DLD1 (cell line): ENCODE measurements around the gene CDK7.
"Not testable (repeated sequence)": the region's sequence is repeated elsewhere in the genome, so short reads cannot be mapped to it uniquely, and the experiment has no call there.

Source experiments
- in situ Hi-C: cut with HindIII; loops from 2 replicates; pipeline ENCODE4 v1.10.0; 2017; ENCODE audit warnings: low sequenced_read_pairs

The CDK7 gene

GRCh38 chr5:69236733-69237132 lies 2.0 kb downstream of the CDK7 start:
- in situ Hi-C loops: not testable (repeated sequence)

- in situ Hi-C loops: no loop called here
Observed at GRCh38 chr5:69237877-69238276, 3.2 kb downstream of the CDK7 start.

GRCh38 chr5:69238760-69239251 lies 4.1 kb downstream of the CDK7 start:
- in situ Hi-C loops: no loop called here

GRCh38 chr5:69242215-69242927 lies 7.7 kb downstream of the CDK7 start:
- in situ Hi-C loops: no loop called here

GRCh38 chr5:69245031-69245430 lies 10.3 kb downstream of the CDK7 start:
- in situ Hi-C loops: no loop called here

- in situ Hi-C loops: no loop called here
Observed at GRCh38 chr5:69248019-69248418, 13.3 kb downstream of the CDK7 start.

- in situ Hi-C loops: loop anchor here (10.0 to 25.0 kb wide), 2 partner anchors 104 to 138 kb away; no protein-coding TSS in a partner anchor
Observed at GRCh38 chr5:69250593-69250992, 15.9 kb downstream of the CDK7 start.

- in situ Hi-C loops: loop anchor here (10.0 to 25.0 kb wide), 2 partner anchors 102 to 140 kb away; no protein-coding TSS in a partner anchor
Observed at GRCh38 chr5:69252437-69252836, 17.8 kb downstream of the CDK7 start.

- in situ Hi-C loops: loop anchor here (10.0 to 25.0 kb wide), 2 partner anchors 99 to 144 kb away; no protein-coding TSS in a partner anchor
Observed at GRCh38 chr5:69255940-69256339, 21.3 kb downstream of the CDK7 start.

- in situ Hi-C loops: loop anchor here (10.0 to 25.0 kb wide), 2 partner anchors 97 to 145 kb away; no protein-coding TSS in a partner anchor
Observed at GRCh38 chr5:69257577-69257976, 22.9 kb downstream of the CDK7 start.

- in situ Hi-C loops: loop anchor here (25.0 kb wide), 1 partner anchor 149 kb away; no protein-coding TSS in a partner anchor
Observed at GRCh38 chr5:69261034-69261433, 26.3 kb downstream of the CDK7 start.

- in situ Hi-C loops: loop anchor here (25.0 kb wide), 1 partner anchor 154 kb away; no protein-coding TSS in a partner anchor
Observed at GRCh38 chr5:69265931-69266330, 31.2 kb downstream of the CDK7 start.

- in situ Hi-C loops: loop anchor here (25.0 kb wide), 1 partner anchor 157 kb away; no protein-coding TSS in a partner anchor
Observed at GRCh38 chr5:69268899-69269298, 34.2 kb downstream of the CDK7 start.

- in situ Hi-C loops: loop anchor here (25.0 kb wide), 1 partner anchor 159 kb away; no protein-coding TSS in a partner anchor
Observed at GRCh38 chr5:69270840-69271239, 36.2 kb downstream of the CDK7 start.

GRCh38 chr5:69271376-69271775 lies 36.7 kb downstream of the CDK7 start:
- in situ Hi-C loops: loop anchor here (25.0 kb wide), 1 partner anchor 159 kb away; no protein-coding TSS in a partner anchor

GRCh38 chr5:69275563-69275962 lies 40.9 kb downstream of the CDK7 start:
- in situ Hi-C loops: no loop called here

- in situ Hi-C loops: no loop called here
Observed at GRCh38 chr5:69276422-69277174, 41.9 kb downstream of the CDK7 start.

- in situ Hi-C loops: no loop called here
Observed at GRCh38 chr5:69279517-69279916, 44.8 kb downstream of the CDK7 start.

- in situ Hi-C loops: no loop called here
Observed at GRCh38 chr5:69281114-69281513, 46.4 kb downstream of the CDK7 start.

GRCh38 chr5:69284203-69284602 lies 49.5 kb downstream of the CDK7 start:
- in situ Hi-C loops: no loop called here

GRCh38 chr5:69285448-69286116 lies 50.9 kb downstream of the CDK7 start:
- in situ Hi-C loops: no loop called here
